ENCODE results near the gene SLC12A3.

- TF ChIP-seq CTCF (IDR thresholded peaks at IDR 0.05; ENCODE audit: poor library complexity) (no peak), EZH2 (IDR thresholded peaks at IDR 0.05; ENCODE audit: borderline replicate concordance) (no peak)
These were observed 15.9 kb upstream of the SLC12A3 start for GRCh38 chr16:56848955-56849689.

Measured in hepatocyte (in vitro differentiated cells).